ENCODE measurements around the gene INS.

DNA sequence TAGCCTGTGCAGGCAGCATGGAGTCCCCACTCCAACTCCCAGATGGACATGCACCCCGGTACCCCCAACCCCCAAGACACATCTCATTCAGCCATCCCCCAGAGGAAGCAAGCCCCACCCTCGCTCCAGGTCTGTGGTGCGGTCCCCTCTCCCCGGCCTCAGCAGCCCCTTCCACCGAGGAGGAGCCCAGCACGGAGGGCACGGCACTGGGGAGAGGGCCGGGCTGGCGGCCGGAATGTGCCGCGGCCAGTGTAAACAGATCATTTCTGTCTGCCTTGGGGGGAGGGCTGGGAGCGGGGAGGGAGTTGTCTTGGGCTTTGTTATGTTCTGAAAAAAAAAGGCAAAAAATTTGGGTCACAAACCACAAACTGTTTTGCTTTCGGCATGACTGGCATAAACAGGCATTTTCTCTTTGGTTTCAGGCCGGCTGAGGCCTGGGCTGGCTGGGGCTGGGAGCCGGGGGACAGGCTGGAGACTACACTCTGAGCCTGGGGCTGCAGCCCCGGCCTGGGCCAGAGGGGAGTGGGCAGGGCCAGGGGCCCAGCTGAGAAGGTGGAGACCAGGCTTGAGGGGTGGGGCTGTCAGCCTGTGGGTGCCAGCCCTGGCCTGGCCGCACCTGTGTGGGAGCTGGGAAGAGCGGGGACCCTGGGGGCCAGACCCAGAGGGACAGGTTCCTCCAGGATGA is 38.6 kb downstream of the INS start:
- TF ChIP-seq, protein P1, sequence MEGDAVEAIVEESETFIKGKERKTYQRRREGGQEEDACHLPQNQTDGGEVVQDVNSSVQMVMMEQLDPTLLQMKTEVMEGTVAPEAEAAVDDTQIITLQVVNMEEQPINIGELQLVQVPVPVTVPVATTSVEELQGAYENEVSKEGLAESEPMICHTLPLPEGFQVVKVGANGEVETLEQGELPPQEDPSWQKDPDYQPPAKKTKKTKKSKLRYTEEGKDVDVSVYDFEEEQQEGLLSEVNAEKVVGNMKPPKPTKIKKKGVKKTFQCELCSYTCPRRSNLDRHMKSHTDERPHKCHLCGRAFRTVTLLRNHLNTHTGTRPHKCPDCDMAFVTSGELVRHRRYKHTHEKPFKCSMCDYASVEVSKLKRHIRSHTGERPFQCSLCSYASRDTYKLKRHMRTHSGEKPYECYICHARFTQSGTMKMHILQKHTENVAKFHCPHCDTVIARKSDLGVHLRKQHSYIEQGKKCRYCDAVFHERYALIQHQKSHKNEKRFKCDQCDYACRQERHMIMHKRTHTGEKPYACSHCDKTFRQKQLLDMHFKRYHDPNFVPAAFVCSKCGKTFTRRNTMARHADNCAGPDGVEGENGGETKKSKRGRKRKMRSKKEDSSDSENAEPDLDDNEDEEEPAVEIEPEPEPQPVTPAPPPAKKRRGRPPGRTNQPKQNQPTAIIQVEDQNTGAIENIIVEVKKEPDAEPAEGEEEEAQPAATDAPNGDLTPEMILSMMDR (IDR thresholded peaks at IDR 0.05): no peak
- TF ChIP-seq POLR2A (IDR thresholded peaks at IDR 0.05): no peak
